SHP77 (cell line): Measurements from ENCODE around the gene PDIA6.
A peak's percentile ranks its signal among the peaks of the same experiment; 100 is the strongest.
"Not testable (repeated sequence)": the region's sequence is repeated elsewhere in the genome, so short reads cannot be mapped to it uniquely, and the experiment has no call there.

ENCODE experiments used
- DNase-seq, 2 experiments: peaks; one replicate each; lab custom pipeline; 2025; lab: John Stamatoyannopoulos, UW

PDIA6 gene

DNA sequence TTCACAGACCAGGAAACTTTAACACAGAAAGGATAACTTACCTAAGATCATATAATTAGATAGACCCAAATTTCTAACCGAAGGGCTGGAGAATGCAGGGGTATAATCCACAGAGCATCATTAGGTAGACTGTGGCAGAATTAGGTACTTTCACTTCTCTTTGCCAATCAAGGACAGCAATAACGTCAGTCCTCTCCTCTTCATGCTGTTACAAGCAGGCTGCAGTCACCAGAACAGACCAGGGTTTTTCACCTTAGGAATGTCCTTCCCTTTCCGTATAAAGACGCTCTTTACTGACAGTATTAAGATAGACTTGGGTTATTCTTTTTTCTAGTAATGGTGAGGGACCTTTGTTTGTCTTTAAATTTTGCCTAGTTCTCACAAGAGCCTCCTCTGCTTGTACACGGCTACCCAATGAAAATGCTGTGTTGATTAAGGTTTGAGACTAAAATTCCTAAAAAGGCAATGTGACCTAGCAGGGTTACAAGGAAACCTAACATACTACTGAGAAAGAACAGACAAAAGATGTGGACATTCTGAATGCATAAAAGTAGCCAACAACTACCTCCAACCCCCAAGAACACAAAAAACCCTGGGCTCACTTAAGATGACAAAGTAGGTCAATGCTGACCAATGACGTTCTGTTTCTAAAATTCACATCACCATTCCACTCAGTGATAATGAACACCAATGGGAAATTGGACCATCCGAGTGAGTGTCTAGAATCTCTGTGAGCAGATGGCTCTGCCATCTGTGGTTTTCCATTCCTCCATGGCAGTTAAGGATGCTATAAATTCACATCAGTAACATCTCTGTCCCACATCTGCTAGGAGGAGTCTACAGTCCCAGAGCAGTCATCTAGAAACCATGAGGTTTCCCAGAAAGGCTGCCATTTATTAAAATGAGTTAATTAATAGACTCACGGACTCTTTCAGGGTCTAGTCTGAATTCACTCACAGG is 2.1 kb downstream of the PDIA6 start:
- no peak for DNase-seq

DNA sequence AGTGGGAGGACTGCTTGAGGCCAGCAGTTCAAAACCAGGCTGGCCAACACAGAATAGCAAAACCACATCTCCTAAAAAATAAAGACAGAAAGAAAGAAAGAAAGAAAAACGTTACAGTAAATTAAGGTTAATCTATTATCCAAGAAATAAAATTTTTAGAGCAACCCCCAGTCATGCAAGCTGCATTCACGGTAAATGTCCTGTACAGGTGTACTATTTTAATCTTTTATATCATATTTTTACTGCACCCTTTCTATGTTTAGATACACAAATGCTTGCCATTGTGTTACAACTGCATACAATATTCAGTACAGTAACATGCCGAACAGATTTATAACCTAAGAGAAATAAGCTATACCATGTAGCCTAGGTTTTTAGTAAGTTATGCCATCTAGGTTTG is 6.0 kb downstream of the PDIA6 start:
- no peak for DNase-seq

DNA sequence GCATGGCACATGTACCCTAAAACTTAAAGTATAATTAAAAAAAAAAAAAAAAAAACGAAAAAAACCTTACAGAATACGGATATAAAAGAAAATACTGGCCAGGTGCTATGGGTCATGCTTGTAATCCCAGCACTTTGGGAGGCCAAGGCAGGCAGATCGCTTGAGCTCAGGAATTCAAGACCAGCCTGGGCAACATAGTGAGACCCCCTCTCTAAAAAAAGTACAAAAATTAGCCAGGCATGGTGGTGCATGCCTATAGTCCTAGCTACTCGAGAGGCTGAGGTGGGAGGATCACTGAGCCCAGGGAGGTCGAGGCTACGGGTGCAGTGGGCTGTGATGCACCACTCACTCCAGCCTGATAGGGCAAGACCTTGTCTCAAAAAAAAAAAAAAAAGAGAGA is 6.6 kb downstream of the PDIA6 start:
- DNase-seq, result not testable (repeated sequence)

DNA sequence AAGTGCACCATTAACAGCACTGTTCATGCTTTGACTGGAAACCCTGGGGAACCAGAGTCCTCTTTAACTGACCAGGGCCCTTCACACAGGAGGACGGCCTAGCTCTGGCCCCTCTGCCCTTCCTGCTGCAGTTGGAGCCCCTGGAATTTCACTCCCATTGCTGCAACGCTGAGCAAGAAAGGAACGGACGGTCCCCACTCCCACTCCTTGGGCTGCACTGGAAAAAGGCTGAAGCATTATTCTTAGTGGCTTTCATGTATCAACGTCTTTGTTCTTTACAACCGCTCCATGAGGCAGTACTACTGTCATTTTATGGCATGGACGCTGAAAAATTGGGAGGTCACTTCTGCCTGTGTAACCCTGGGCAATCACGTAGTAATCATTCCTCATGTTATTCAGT is 9.9 kb downstream of the PDIA6 start:
- DNase-seq, result no peak

DNA sequence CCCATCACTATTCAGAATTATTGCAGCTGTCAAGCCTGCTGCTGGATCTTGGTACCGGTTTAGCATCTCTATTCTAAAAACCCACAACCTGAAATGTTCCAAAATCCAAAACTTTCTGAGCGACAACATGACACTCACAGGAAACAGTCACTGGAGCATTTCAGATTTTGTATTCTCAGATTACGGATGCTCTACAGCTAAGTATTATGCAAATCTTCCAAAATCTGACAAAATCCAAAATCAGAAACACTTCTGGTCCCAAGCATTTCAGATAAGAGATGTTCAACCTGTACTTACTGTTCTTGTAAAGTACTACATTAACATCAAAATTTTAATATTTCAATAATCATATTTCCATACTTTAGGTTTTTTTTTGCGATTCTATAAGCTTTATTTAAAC is 12.4 kb downstream of the PDIA6 start:
- DNase-seq, result no peak

DNA sequence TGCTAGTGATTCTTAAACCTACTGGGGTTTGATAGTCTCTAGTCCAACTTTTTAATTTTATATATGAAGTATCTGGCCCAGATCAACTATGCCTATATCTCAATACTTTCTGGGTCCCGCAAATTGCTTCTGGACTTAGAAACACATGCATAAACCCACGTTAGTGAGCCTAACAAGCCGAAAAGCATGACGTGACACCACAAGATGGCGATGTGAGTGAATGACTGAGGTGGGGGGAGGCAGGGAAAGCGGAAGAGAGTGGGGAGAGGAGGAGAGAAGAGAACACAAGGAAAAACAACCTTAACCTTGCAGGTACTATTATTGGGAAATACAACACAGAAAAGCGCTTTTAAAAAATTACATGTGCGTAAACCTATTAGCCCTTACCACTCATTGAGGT is 13.8 kb downstream of the PDIA6 start:
- no peak for DNase-seq

DNA sequence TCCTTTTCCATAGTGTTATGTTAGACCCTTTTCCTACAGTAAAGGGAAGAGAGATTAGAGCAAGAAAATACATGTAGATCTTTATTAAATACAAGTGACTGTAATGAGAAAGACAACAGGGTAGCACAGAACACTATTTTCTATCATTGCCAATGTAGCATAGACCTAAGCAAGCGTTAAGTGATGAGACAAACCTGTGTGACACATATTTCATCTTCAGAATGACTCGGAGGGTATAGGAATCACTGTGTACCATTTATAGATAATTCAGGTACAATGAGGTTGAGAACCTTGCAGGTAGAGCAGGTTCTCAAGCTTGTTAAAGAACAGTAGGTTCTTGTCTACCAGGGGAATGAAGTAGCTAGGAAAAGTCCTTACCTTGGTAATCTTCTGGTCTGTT is 15.9 kb downstream of the PDIA6 start:
- DNase-seq, result no peak

DNA sequence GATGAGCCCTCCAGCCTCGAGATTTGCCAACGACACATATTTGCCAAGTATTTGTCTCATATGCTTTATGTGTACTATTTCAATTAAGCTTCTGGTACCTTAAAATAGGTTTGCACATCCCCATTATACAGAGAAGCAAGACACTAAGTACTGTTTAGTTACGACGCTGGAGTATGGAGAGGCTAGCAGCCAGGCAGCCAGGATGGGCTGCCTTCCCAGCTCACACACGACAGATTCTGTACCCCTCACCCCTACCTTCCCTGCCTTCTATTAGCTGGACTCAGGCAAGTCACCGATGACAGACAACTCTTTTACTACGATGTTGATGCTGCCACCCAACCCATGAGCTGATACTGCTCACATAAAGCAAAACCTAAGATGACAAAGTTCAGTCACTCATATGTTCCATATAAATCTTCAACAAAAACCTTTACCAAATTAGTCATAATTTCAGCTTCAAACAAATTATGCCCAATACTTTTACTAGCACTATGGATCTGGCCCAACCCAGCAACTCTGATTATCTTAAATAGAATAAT is 17.0 kb downstream of the PDIA6 start:
- no peak for DNase-seq

DNA sequence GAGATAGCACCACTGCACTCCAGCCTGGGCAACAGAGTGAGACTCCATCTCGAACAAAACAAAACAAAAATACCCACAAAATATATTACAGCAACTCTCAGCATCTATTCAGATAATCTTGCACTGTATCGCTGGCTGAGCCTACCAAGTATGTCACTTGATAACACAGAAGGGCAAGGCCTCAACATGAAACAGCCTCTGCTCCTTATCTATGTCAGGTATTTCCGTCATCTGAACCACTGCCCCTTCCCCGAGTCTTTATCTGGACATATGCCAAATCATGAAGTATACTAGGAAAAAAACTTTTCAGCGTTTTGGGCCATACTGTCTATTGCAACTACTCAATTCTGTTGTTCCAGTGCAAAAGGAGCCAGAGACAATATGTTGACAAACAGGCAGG is 17.7 kb downstream of the PDIA6 start:
- no peak for DNase-seq

DNA sequence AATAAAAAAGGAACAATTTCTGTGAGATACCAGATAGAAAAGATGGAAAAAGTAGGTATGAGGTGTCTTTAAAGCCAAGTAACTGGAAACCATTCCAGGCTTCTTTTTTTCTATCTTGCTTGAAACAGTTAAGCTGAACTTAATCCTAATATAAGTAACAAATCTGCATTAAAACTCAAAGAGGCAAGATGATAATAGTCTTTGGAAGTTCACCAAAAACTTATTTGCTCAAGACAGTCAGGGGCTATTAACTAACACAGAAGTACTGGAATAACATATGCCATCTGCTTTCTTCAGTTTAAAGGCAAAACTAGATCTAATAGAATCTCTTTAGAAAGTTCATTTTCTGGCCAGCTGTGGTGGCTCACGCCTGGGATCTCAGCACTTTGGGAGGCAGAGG is 18.8 kb downstream of the PDIA6 start:
- DNase-seq, result no peak

DNA sequence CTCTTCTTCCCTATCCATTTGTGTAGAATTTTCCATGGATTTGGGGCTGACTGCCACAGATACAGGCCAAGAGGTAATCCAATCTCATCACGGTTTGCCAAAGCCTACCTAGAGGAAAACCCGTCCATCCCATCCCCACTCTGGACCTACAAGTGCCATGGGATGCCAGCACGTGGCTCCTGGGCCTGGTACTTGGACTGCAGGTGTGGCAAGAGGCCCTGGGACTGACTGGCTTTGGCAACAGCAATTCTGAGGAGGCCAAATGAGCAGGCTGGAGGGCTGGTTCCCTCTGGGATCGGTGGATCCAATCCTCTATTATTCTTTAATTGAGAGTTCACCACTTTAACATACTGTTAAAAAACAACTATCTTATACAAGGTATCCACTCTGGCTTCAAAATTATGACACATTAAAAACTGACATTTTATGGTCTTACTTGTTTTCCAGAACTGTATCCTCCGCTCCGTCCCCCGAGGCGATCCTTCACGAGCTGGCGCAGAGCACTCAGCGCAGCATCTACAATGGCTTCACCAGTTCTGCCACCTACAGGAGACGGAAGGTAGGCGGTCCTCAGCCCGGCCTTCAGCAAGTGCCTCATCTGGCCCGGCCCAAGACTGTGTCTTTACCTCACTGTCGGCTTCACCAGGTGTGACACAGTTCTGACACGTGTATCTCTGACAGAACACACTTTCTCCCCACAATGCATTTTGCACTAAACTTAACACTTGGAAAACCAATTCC is 19.8 kb downstream of the PDIA6 start:
- DNase-seq, result no peak

DNA sequence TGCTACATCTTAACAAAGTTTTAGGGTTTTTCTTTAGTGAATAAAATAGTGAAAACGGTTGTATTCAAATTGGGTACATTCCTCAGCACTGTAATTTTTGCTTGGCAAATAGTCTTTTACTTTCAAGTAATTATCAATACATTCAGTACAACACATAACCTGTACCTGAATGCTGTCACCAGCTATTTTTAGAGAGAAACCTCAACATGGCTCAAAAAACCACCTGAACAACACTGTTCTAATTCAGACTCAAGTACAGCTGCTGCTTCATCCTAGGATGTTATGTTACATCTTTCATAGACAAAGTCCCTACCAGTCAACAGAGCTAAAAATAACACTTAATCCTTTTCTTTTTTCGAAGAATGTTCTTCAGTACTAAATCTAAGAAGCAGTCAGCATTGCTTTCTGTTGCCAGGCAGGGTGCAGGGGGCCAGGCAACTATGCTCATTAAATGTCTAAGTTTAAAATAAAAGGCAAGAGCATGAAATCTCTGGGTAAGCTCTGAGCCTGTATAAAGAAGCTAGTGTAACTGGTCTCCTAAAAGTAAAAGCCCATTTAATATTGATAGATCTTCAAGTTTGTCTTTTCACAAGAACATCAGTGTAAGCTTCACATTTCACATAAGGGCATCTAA is 20.5 kb downstream of the PDIA6 start:
- no peak for DNase-seq

DNA sequence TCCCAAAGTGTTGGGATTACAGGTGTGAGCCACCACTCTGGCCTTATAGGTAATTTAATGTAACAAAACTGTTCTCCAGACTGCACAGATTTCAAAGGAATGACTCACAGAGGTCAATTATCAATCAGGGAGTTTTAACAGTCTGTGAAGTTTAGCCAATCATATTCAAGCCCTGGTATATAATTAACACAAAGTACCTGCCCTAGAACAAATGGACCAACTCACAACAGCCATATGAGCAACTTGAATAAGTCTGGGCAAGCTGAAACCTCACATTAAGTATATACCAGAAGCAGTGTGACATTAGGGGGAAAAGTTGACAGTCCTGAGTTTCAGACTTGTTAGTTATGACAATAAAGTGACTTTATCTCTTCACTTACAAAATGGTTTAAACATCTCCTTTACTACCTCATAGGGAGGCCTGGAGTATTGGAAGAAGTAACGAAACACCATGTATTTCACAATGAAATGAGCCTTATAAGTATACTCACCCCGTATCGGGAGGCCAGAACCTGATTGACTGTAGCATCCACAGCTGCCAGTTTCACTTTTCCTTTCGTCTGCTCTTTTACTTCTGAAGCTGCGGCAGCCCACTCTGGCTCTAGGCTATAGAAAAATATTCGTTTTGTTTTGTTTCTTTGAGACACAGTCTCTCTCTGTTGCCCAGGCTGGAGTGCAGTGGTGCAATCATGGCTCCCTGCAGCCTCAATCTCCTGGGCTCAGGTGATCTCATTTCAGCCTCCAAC is 22.2 kb downstream of the PDIA6 start:
- no peak for DNase-seq

DNA sequence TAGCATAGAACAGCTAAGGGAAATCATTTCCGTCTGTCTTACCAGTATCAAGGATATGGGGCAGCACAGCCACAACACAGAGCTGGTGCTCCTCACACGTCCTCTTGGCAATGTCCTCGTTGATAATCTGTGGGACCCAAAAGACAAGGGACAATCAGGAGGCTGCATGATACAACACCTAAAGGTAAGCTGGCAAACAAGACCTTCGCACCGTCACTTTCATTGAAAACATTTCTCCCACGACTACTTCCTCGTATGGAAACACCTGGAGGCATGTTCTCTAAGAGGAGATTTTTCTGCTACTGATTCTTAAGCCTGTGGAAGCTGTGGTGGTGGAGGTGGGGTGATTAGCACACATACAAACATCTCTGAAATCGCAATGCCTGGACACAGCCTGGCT is 23.7 kb downstream of the PDIA6 start:
- DNase-seq, result no peak

DNA sequence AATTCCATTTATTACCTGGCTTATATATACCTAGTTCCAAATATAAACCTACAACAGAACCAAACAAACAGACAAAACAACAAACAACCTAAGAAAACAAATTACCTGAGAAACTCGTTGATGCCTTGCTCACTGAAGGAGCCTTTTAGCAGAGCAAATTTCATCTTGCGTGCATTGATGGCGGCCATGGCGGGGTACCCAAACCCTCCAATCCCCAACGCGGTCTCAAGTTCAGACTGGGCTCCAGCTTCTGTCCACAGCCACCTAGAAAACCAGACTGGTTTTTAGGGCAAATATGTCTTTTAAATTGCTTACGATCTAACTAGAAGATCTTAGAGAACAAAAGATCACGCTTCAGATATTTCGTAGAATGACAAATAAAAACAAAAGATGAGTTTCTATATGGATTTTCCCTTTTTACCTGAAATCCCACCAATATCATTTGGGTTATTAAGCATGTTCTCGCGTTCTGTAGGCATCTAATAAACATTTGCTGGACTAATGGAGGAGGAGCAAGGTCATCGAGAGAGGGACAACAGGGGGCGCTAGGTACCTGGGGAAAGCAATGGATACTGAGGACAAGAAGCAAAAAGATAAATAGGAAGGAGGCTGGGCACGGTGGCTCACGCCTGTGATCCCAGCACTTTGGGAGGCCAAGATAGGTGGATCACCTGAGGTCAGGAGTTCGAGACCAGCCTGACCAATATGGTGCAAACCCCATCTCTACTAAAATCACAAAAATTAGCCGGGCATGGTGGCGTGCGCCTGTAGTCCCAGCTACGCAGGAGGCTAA is 25.2 kb downstream of the PDIA6 start:
- DNase-seq, result peak in 1 of 2 experiments; percentile 28

DNA sequence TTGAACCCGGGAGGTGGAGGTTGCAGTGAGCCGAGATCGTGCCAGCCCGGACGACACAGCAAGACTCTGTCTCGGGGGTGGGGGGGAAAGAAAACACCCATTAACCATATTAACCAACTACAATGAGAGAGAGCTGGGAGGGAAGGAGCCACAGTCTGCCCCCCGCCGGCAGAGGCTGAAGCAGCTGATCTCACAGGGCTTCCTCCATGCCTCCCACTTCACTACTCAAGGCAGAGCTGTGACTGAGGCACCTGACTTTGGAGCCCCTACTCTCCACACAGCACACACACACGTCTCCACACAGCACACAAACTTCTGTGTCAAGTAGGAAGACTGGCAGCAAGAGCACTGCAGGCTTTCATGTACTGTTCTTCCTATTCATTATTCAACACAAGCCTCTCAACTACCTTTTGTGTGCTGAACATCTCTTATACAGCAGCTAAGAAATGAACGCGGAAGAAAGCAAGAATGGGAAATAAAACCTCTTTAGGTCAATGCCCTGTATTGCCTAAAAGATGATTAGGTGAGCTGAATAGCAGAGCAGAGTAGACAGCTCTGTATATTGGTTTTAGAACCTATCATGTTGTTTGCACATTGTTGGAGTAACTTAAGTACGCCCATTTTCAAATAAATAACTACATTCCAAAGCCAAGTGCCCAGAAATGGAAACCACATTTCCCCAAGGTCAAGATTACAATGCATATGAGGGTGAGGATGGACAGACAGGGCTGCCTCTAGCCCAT is 26.2 kb downstream of the PDIA6 start:
- DNase-seq, result no peak

DNA sequence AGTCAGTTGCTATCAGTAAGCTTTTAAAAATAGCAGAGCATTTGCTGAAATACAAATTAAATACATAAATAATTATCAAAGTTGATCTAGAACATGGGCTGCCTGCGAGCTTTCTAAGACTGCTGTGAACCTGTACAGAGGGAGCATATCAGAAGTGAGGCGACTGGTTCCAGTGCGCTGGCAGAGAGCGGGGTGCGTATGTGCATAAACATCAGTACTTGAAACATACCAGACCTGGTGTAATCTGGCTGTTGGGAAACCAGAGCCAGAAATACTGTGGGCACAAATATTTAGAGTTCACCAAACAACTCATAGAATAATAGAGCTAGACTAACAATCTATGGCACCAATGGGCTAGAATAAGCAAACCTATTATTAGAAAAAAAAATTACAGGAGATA is 27.3 kb downstream of the PDIA6 start:
- no peak for DNase-seq

DNA sequence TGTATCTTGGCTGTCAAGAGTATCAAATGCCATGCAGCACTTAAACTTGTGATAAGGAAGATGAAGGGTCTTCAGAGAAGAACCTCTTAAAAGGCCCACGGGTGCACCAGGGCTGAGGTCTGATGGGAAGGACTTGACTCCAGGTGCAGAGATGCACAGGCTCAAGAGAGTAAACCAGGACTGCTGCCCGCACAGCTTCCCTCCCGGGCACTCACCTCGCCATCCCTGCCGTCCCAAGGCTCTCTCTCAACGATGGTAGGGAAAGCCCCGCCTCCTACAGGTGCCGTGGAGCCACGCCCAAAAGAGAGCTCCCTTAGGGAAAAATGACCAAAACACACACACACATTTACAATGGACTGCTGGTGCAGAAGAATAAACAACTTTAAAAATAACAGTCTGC is 27.9 kb downstream of the PDIA6 start:
- no peak for DNase-seq

DNA sequence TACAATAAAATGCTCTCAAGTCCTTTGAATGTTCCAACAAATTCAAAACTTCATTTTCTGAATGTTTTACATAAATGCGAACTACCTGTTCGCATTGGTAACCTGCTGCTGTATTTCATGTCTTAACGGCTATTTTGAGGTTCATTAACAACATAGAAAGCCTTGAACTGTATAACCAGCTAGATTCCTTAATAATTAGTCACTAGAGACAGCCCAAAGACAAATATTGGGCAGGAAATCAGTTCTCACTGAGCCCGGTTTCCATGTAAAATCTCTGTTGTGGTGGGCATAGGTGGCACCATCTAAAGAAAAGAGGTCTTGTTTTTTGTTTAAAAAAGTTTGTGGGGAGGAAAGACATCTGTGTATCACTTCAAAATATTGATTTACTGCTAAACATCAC is 29.2 kb downstream of the PDIA6 start:
- DNase-seq, result no peak

DNA sequence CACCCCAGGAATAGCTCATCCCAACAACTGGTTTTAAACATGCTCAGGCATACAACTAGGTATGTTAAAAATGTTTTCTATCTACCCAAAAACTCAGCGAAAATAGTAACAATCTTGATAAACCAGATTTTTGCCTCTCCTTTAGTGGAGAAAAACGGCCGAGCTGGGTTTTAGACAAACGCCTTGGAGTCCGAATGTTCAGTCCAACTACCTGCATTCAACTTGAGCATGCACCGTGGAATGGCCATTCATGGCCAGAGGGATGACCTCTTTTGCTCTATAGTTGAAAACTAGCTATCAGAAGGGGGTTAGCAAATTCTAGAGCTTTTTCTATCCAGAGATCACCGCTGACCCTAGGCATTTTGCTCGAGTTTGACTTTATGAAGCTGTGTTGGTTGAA is 30.8 kb downstream of the PDIA6 start:
- DNase-seq, result no peak
